GM23248 (cell line): ENCODE data around the gene PLCB1.

Source experiments
- EZH2 ChIP-seq: fragments of 200-600 bp; sonication (generic); IDR thresholded peaks from 2 replicates; pipeline ENCODE4 v1.6.1; 2018; ENCODE audit warnings: antibody characterized with exemption, mild to moderate bottlenecking; ENCODE audit not compliant: insufficient read depth, poor library complexity, severe bottlenecking
- EZH2phosphoT487 ChIP-seq: fragments of 200-600 bp; sonication (generic); IDR thresholded peaks from 2 replicates; pipeline ENCODE4 v1.6.1; 2018; ENCODE audit warnings: antibody characterized with exemption, moderate library complexity, mild to moderate bottlenecking, low read depth; ENCODE audit not compliant: insufficient read depth

GRCh38 chr20:8390037-8390433 is 258.0 kb downstream of the PLCB1 start:
- TF ChIP-seq EZH2 = no peak
- no peak for TF ChIP-seq EZH2phosphoT487
